Retinal pigment epithelial cell (primary cell): ENCODE results near the gene TMEM141.
"Not testable (repeated sequence)": the region's sequence is repeated elsewhere in the genome, so short reads cannot be mapped to it uniquely, and the experiment has no call there.

Source experiments
- DNase-seq: peaks from one replicate; pipeline ENCODE4 v3.0.0-alpha.2; 2010; ENCODE audit warnings: low read depth
- H3K4me3 ChIP-seq: 2 replicates; pipeline ENCODE4 v1.5.1; 2011; ENCODE audit warnings: mild to moderate bottlenecking, low read length, control low read depth, moderate library complexity
- CTCF ChIP-seq: conservative IDR thresholded peaks from 2 replicates; pipeline ENCODE4 v1.5.1; 2011; ENCODE audit warnings: low read depth, low read length, control low read depth, inconsistent platforms

The TMEM141 gene

GRCh38 chr9:136837146-136837855 lies 46.2 kb downstream of the TMEM141 start:
- no peak for DNase-seq
- H3K4me3 ChIP-seq = no peak overlapping the region
- no peak for TF ChIP-seq CTCF

- not testable (repeated sequence) for H3K4me3 ChIP-seq, DNase-seq
These were observed 46.7 kb downstream of the TMEM141 start for GRCh38 chr9:136837856-136838277.

- DNase-seq = no peak
- H3K4me3 ChIP-seq = no peak overlapping the region
- no peak for TF ChIP-seq CTCF
These were observed 47.4 kb downstream of the TMEM141 start for GRCh38 chr9:136838314-136839228.

GRCh38 chr9:136839229-136840139 lies 48.3 kb downstream of the TMEM141 start:
- no peak overlapping the region for H3K4me3 ChIP-seq
- TF ChIP-seq CTCF = no peak
- DNase-seq = no peak

GRCh38 chr9:136840140-136840876 lies 49.2 kb downstream of the TMEM141 start:
- DNase-seq = no peak
- no peak for TF ChIP-seq CTCF
- no peak overlapping the region for H3K4me3 ChIP-seq

- no peak for DNase-seq
- no peak overlapping the region for H3K4me3 ChIP-seq
- TF ChIP-seq CTCF = no peak
These were observed 49.9 kb downstream of the TMEM141 start for GRCh38 chr9:136840877-136841645.

- DNase-seq, H3K4me3 ChIP-seq: not testable (repeated sequence)
These were observed 50.7 kb downstream of the TMEM141 start for GRCh38 chr9:136841646-136842379.
